T47D (cell line): ENCODE measurements around the gene DAO.
A peak's percentile ranks its signal among the peaks of the same experiment; 100 is the strongest.
"Not testable (repeated sequence)": the region's sequence is repeated elsewhere in the genome, so short reads cannot be mapped to it uniquely, and the experiment has no call there.

ENCODE experiments used
- DNase-seq, 2 experiments: peaks; one replicate each; pipeline versions ENCODE4 v3.0.0 to v3.0.0-alpha.2; 2011 to 2012; ENCODE audit warnings: low read depth in 1 of 2, low spot score in 1 of 2
- JUND ChIP-seq: IDR thresholded peaks from 2 replicates; pipeline ENCODE4 v1.6.1; 2012; ENCODE audit warnings: low read depth
- in situ Hi-C: cut with HindIII; loops from 2 replicates; pipeline ENCODE4 v1.10.0; 2016; ENCODE audit warnings: low sequenced_read_pairs, low pct_unique_long_range_greater_than_20kb

DAO gene

DNA sequence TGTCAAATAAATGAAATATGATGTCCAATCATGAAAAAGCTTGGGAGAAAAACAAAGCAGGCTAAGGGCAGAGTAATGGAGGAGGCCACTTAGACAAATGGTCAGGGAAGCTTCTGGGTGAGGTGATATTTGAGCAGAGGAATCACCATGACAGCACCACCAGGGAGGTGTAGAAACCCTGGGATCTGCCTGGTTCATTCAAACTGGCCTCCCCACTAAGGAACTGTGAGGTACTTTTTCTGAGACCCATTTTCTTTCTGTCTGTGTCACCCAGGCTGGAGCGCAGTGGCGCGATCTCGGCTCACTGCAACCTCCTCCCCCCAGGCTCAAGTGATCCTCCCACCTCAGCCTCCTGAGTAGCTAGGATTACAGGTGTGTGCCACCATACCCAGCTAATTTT lies 14.7 kb upstream of the DAO start:
- in situ Hi-C loops: no loop called here
- DNase-seq: no peak
- TF ChIP-seq JUND: no peak

DNA sequence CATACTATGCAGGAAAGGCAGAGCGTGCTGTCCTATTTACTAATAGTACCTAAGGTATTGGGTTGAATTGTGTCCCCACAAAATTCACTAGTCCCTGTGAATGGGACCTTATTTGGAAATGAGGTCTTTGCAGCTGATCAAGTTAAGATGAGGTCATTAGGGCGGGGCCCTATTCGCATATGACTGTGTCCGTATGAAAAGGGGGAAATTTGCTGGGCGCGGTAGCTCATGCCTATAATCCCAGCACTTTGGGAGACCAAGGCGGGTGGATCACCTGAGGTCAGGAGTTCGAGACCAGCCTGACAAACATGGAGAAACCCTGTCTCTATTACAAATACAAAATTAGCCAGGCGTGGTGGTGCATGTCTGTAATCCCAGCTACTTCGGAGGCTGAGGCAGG lies 13.8 kb upstream of the DAO start:
- DNase-seq, in situ Hi-C loops: not testable (repeated sequence)

DNA sequence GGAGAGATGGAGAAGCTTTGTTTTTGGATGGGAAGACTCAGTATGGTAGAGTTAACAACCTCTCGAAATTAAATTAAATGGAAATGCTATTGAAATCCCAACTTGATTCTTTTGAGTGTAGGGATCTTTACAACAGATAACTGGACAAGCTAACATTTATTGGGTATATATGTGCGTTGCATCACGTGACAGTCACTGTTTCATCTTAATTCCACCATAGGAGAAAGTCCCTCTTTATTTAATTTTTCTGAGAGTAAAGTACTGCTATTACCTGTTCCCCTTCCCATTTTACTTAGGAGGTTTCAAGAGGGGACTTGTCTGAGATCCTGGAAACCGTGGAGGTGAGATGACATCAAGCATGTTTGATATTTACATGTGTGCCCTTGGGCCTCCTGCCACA lies 11.1 kb upstream of the DAO start:
- no peak for DNase-seq
- no peak for TF ChIP-seq JUND
- in situ Hi-C loops: no loop called here

DNA sequence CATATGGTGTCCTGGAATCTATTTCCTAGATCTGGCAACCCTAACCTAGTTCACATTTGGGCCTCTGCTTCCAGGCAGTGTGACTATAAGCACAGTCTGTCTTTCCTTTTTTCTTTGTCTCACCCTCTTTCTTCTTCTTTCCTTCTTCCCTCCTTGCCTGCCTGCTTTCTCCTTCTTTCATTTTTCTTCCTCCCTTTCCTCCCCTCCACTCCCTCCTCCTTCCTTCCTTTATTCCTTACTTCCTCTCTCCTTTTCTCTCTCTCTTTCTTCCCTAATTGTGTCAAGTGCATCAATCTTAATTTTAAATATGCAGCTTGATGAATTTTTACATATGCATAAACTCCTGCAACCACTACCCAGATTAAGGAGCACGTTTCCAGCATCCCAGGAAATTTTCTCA lies 4.6 kb upstream of the DAO start:
- no peak for TF ChIP-seq JUND
- in situ Hi-C loops: no loop called here

DNA sequence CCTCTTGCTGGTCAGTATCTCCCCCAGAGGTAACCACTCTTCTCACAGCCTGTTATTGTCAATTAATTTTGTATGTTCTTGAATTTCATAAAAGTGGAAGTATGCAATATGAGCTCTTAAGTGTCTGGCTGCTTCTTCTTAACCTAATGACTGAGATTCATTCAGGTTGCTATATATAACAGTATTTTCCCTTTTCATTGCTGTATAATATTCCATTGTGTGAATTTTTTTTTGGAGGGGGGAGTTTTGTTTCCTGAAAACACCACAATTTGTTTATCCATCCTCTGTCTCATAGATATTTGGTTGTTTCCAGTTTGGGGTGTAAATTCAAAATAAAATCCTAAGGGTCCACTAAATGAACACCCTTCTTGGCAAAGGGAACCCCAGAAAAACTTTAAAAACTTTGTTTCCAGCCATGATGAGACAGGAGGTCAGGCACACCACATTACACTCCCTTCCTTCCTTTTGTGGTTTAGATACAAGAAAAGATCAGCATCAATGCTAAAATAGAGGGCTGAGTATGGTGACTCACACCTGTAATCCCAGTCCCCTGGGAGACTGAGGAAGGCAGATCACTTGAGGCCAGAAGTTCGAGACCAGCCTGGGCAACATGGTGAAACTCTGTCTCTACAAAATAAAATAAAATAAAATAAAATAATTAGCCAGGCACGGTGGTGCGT lies 4.1 kb upstream of the DAO start:
- TF ChIP-seq JUND: no peak
- no peak for DNase-seq
- in situ Hi-C loops: no loop called here

More for the DNA sequence above, 4.6 kb upstream of the DAO start:
- DNase-seq: no peak

DNA sequence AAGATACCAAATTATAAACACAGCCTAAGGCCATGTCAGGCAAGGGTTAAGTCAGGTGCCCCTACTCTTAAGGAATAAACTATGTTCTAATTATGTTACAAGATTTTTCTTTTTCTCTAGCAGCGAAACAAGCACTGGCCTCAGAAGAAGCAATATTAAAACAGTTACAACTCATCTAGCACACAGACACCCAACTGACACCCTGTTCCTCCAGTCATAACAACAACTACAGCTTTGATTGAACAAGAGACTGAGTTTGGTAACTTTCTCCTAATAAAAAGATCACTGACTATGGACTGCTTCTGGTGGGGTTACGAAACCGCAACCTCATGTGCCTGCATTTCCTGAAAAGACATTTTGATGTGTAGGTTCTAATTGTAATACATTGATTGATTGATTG lies 3.3 kb upstream of the DAO start:
- no peak for DNase-seq
- no peak for TF ChIP-seq JUND
- in situ Hi-C loops: no loop called here

DNA sequence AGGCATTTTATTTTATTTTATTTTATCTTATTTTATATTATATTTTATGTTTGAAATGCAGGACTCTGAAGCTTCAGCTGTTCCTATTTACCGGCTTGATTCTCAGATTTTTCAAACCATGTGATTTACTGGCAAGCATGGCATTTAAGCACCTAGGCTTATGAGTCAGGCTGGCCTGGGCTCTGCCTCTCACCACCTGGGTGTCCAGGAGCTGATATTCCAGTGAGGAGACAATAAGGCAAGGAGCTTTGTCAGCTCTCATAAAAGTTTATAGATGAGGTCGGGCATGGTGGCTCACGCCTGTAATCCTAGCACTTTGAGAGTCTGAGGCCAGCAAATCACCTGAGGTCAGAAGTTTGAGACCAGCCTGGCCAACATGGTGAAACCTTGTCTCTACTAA lies 2.1 kb downstream of the DAO start:
- no peak for DNase-seq
- no peak for TF ChIP-seq JUND
- in situ Hi-C loops: no loop called here

DNA sequence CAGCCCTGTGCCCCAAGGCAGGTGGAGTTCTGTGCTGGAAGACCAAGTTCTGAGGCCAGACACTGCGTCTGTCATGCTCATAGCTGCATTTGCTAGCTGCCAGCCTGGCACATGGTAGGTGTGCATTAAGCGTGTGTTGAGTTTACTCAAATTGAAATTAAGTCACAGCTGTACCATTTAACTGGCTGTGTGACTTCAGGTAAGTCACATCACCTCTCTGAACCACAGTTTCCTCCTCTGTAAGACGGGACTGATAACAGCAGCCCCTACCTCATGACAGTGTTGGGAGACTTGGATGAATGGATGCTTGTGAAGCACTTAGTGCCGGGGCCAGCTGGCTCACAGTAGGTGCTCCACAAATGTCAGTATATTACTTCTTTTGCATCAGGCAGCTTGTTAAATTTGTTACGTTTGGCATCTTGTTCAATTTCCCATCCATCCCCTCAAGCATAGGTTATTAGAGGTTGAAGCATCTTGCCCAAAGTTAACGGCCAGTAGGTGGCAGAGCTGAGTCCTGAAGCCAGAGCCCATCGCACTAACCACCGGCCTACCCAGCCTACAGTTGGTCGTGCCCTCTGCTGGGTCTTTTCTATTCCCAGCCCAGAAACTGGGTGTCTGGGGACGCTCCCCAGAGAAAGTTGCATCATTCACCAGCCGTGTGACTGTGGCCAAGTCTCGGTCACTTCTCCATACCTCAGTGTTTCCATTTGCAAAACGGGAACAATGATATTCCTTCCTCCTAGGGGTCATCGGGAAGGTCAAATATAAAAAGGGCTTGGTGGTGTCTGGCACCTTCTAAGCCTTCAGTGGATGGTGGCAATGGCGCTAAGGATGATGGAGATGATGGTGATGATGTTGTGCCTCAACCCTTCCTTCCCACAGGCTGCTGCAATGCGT lies 4.5 kb downstream of the DAO start:
- DNase-seq: peak; percentile 42 to 73
- TF ChIP-seq JUND: no peak
- in situ Hi-C loops: no loop called here

DNA sequence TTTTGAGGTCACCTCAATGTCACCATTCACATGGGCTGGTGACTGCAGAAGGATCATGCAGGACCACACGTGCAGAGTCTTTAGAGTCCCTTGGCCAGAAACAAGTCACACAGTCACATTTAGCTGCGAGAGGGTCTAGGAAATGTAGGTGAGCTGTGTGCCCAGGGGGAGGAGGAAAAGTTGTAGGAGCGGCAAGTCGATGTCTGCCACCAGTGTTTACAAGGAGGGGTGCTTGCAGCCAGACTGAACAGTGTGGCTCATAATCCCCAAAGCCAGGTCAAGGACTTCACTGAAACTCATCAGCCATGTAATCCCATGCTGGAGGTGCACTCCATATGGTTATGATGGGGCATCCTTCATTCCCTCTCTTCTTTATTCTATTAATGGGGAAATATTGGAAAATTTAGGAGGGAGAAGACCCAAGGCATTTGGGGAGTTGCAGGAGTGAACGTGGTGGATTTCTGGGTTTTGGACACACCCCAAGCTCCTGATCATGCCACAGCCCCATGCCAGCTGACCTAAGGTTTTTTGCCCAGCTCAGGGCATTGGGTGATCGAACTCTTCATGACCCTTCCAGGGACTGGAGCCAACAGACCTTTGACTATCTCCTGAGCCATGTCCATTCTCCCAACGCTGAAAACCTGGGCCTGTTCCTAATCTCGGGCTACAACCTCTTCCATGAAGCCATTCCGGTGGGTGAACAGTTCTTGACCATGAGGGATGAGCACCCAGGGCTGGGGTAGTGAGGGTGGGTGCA lies 7.2 kb downstream of the DAO start:
- no peak for DNase-seq
- in situ Hi-C loops: no loop called here

DNA sequence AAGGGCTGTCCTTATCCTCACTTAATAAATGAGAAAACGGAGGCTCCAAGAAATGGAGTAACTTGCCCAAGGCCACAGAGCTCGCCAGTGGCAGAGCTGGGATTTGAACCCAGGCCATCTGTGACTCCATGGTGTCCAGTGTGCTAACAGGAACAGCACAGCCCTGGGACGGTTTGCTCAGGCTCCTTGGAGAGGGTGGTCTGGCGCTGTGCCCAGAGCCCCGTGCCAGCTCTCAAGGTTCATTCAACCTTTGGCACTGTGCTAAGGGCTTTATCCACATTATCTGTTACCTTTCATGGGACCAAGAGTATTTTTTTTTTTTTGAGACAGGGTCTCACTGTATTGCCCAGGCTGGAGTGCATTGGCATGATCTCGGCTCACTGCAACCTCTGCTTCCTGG lies 8.1 kb downstream of the DAO start:
- in situ Hi-C loops: no loop called here

More for the DNA sequence above, 7.2 kb downstream of the DAO start:
- no peak for TF ChIP-seq JUND

DNA sequence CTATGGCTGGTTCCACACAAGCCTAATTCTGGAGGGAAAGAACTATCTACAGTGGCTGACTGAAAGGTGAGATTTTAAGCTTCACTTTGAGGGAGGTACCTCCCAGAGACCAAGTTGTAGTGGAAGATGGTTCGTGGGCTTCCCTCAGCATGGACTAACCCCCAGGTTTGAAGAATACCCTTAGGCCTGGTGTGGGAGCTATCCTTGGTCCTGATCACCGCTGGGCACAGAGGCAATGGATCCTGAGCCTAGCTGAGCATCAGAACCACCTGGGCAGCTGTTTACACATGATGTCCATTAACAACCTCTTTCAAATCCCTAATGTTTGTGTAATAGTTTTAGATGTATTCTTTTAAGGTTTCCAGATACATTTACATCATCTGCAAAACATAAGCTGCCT lies 10.3 kb downstream of the DAO start:
- in situ Hi-C loops: no loop called here
- no peak for TF ChIP-seq JUND
- peak; percentile 26 to 64 for DNase-seq

More for the DNA sequence above, 8.1 kb downstream of the DAO start:
- no peak for DNase-seq
- TF ChIP-seq JUND: no peak

DNA sequence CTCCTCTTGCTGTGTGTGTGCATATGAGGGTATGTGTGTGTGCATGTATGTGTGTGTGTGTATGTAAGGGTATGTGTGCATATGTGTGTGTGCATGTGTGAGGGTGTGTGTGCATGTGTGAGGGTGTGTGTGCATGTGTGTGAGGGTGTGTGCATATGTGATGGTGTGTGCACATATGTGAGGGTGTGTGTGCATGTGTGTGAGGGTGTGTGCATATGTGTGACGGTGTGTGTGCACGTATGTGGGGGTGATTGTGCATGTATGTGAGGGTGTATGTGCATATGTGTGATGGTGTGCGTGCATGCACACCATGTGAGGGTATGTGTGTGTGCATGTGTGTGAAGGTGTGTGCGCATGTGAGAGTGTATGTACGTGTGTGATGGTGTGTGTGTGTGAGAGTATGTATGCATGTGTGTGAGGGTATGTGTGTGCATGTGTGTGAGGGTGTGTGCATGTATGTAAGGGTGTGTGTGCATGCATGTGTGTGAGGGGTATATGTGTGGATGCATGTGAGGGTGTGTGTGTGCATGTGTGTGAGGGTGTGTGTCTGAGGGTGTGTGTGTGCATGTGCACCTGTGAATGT lies 15.4 kb downstream of the DAO start:
- no peak for DNase-seq
- TF ChIP-seq JUND: no peak
- in situ Hi-C loops: no loop called here

DNA sequence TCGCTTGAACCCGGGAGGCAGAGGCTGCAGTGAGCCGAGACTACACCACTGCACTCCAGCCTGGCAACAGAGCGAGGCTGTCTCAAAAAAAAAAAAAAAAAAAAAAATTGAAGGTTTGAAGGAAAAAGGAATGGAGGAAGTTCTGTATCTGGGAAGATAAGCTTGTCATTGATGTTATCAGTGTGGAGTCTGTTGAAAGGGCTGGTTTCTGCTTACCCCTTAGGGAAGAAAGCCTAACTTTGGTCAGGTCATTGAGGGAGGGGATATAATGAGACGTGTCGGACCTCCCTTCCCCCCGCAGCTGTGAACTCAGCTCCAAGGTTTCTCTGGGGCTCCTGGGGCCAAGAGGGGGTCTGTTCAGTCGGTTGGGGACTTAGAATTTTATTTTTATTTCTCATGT lies 16.4 kb downstream of the DAO start:
- in situ Hi-C loops: no loop called here
- DNase-seq: no peak
- no peak for TF ChIP-seq JUND
